Breast epithelium (tissue), 3 donors: ENCODE data around the gene PSD2.

Experiments used
- CTCF ChIP-seq, 3 donors: fragments of 450-650 bp; IDR thresholded peaks; one replicate each; pipeline ENCODE4 v1.5.1; 2016 to 2017; ENCODE audit warnings: antibody characterized with exemption in 3 of 3, mild to moderate bottlenecking in 3 of 3, moderate library complexity in 3 of 3
- POLR2A ChIP-seq: fragments of 450-650 bp; IDR thresholded peaks from one replicate; pipeline ENCODE4 v1.6.1; 2016; ENCODE audit warnings: antibody characterized with exemption, mild to moderate bottlenecking, moderate library complexity

DNA sequence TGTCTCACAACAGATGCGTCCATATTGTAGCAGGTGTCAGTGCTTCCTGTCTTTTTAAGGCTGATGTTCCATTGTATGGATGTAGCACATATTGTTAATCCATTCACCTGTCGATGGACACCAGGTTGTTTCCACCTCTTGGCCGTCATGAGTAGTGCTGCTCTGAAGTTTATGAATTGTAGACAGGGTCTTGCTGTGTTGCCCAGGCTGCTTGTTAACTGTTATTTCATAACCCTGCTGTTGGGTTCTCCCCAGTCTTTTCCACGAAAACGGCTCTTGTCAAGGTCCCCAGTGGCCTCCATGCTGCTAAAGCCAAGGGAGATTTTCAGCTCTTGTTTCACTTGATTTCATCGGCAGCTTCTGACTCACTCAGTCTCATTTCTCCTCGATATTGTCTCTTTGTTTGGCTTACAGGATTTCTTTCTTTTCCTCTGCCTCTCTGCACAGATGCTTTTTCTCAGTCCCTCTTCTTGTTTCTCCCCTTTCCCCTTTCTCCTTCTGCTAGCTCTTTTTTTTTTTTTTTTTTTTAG is 12.1 kb upstream of the PSD2 start:
- TF ChIP-seq POLR2A: no peak
- no peak for TF ChIP-seq CTCF (IDR thresholded peaks at IDR 0.05)
